ENCODE measurements around the gene SMAD2. TPM values are rescaled to one million over a fixed set of nuclear protein-coding genes. Genes with fewer than 3 reads are reported as not detected.

Gene SMAD2
- total and polyA plus RNA-seq, 2 experiments from 2014 or later = 30.9 to 90.7 TPM

DNA sequence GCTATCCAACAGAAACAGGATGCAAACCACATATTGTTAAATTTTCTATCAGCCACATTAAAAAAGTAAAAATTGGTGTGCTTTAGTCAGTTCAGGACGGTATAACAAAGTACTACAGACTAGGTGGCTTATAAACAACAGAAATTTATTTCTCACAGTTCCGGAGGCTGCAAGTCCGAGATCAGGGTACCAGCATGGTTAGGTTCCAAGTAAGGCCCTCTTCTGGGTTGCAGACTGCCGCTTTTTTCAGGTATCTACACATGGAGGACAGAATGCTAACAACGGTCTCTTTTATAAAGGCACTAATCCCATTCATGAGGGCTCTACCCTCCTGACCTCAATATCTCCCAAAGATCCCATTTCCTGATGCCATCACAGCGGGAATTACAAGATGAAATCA lies 10.5 kb downstream of the SMAD2 start:
- ATAC-seq = no peak; the same call in 2 of the 3 replicates
- no peaks in the 10 kb centered on the region for H3K9me2 ChIP-seq (ENCODE audit: insufficient read depth)
- no peak overlapping the region; the same call in 1 of the 2 replicates for H3K4me3 ChIP-seq
- Mint-ChIP-seq H3K4me3 (peak overlapping the region; percentile 46; the same call in 1 of the 3 replicates), H3K27me3 (ENCODE audit: insufficient read depth, low read depth, poor library complexity) (no peaks in the 10 kb centered on the region), H3K9me3 (no peaks in the 10 kb centered on the region), H3K27ac (peak overlapping the region; percentile 50; the same call in 1 of the 2 replicates), H3K4me1 (peaks cover 82% of the 10 kb centered on the region), H3K36me3 (ENCODE audit: low read depth) (no peaks in the 10 kb centered on the region)
- no peak for DNase-seq (ENCODE audit: low spot score)
- peak overlapping the region; percentile 68 for H3K4me2 ChIP-seq
- H3K27me3 ChIP-seq (ENCODE audit: insufficient read depth) = no peaks in the 10 kb centered on the region
- 0 out of 2 replicates have a peak, but pooled peaks cover 5% of the 10 kb centered on the region for H3F3A ChIP-seq (replicated peaks; ENCODE audit: low read depth)
- H3K27ac ChIP-seq (ENCODE audit: low read depth) = peak overlapping the region; percentile 51; the same call in 1 of the 2 replicates
- H3K36me3 ChIP-seq (ENCODE audit: insufficient read depth) = no peaks in the 10 kb centered on the region
- H4K20me1 ChIP-seq (replicated peaks; ENCODE audit: insufficient read depth) = peaks cover 36% of the 10 kb centered on the region
- H2AFZ ChIP-seq = no peak overlapping the region
- peaks cover 93% of the 10 kb centered on the region for H3K4me1 ChIP-seq (ENCODE audit: insufficient read depth)
- TF ChIP-seq NANOG (IDR thresholded peaks at IDR 0.05; ENCODE audit: borderline replicate concordance) (no peak), ZNF114 (CRISPR knock-in tag; IDR thresholded peaks at IDR 0.05) (no peak), ZNF462 (CRISPR knock-in tag; IDR thresholded peaks at IDR 0.05) (no peak), REST (IDR thresholded peaks at IDR 0.05; ENCODE audit: unreplicated experiment) (no peak), ZNF331 (CRISPR knock-in tag; IDR thresholded peaks at IDR 0.05; ENCODE audit: low read depth) (no peak), EZH2phosphoT487 (IDR thresholded peaks at IDR 0.05; ENCODE audit: unreplicated experiment) (no peak), CREB1 (CRISPR knock-in tag; IDR thresholded peaks at IDR 0.05; ENCODE audit: low read depth) (no peak), JUNB (IDR thresholded peaks at IDR 0.05; ENCODE audit: unreplicated experiment) (no peak), EZH2 (IDR thresholded peaks at IDR 0.05; ENCODE audit: low read depth, unreplicated experiment) (no peak), STAT1 (IDR thresholded peaks at IDR 0.05; ENCODE audit: unreplicated experiment) (no peak), POLR2AphosphoS5 (IDR thresholded peaks at IDR 0.05; ENCODE audit: low read depth) (no peak)
- TF ChIP-seq, protein P1, sequence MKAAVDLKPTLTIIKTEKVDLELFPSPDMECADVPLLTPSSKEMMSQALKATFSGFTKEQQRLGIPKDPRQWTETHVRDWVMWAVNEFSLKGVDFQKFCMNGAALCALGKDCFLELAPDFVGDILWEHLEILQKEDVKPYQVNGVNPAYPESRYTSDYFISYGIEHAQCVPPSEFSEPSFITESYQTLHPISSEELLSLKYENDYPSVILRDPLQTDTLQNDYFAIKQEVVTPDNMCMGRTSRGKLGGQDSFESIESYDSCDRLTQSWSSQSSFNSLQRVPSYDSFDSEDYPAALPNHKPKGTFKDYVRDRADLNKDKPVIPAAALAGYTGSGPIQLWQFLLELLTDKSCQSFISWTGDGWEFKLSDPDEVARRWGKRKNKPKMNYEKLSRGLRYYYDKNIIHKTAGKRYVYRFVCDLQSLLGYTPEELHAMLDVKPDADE (IDR thresholded peaks at IDR 0.05) = no peak
- TF ChIP-seq, protein P2, sequence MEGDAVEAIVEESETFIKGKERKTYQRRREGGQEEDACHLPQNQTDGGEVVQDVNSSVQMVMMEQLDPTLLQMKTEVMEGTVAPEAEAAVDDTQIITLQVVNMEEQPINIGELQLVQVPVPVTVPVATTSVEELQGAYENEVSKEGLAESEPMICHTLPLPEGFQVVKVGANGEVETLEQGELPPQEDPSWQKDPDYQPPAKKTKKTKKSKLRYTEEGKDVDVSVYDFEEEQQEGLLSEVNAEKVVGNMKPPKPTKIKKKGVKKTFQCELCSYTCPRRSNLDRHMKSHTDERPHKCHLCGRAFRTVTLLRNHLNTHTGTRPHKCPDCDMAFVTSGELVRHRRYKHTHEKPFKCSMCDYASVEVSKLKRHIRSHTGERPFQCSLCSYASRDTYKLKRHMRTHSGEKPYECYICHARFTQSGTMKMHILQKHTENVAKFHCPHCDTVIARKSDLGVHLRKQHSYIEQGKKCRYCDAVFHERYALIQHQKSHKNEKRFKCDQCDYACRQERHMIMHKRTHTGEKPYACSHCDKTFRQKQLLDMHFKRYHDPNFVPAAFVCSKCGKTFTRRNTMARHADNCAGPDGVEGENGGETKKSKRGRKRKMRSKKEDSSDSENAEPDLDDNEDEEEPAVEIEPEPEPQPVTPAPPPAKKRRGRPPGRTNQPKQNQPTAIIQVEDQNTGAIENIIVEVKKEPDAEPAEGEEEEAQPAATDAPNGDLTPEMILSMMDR (conservative IDR thresholded peaks at IDR 0.05; ENCODE audit: low read depth in 2 of 2) = no peak
- peaks cover 98% of the 10 kb centered on the region for H3K79me2 ChIP-seq (replicated peaks; ENCODE audit: insufficient read depth)

All from GM23338 (cell line).